ENCODE measurements around the gene ARMC12.

Gene ARMC12

GRCh38 chr6:35774116-35774794 lies 37.4 kb downstream of the ARMC12 start:
- Histone ChIP-seq H3K27ac (ENCODE audit: poor library complexity, severe bottlenecking) (no peak overlapping the region), H3K4me3 (ENCODE audit: severe bottlenecking) (no peak overlapping the region), H3K4me1 (ENCODE audit: insufficient read depth, poor library complexity, severe bottlenecking) (no peaks in the 10 kb centered on the region), H3K36me3 (ENCODE audit: low read depth) (no peaks in the 10 kb centered on the region), H3K27me3 (ENCODE audit: insufficient read depth, poor library complexity, severe bottlenecking) (no peaks in the 10 kb centered on the region), H3K9me3 (ENCODE audit: severe bottlenecking) (no peaks in the 10 kb centered on the region)
- TF ChIP-seq, protein P1, sequence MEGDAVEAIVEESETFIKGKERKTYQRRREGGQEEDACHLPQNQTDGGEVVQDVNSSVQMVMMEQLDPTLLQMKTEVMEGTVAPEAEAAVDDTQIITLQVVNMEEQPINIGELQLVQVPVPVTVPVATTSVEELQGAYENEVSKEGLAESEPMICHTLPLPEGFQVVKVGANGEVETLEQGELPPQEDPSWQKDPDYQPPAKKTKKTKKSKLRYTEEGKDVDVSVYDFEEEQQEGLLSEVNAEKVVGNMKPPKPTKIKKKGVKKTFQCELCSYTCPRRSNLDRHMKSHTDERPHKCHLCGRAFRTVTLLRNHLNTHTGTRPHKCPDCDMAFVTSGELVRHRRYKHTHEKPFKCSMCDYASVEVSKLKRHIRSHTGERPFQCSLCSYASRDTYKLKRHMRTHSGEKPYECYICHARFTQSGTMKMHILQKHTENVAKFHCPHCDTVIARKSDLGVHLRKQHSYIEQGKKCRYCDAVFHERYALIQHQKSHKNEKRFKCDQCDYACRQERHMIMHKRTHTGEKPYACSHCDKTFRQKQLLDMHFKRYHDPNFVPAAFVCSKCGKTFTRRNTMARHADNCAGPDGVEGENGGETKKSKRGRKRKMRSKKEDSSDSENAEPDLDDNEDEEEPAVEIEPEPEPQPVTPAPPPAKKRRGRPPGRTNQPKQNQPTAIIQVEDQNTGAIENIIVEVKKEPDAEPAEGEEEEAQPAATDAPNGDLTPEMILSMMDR (IDR thresholded peaks at IDR 0.05; ENCODE audit: poor library complexity, severe bottlenecking): no peak
- ATAC-seq (ENCODE audit: low read depth) (no peak), DNase-seq (ENCODE audit: low spot score) (no peak)

DNA sequence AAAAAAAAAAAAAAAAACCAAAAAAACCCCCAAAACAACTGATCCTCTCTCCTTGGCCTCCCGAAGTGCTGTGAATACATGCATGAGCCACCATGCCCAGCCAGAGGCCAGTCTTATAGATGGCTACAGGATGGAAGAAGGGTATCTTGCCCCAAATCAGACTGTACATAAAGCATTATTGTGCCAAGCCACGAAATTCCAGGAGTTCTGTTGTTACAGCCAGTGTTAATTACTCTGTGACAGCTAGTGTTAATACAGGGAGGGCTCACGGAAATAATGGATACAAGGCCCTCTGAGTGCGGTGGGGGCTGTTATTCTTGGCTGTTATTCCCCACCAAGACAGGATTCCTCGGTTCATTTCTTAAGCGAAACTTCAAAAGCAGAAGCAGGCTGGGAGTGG lies 38.2 kb downstream of the ARMC12 start:
- DNase-seq (ENCODE audit: low spot score) (no peak), ATAC-seq (ENCODE audit: low read depth) (no peak)
- Histone ChIP-seq H3K9me3 (ENCODE audit: severe bottlenecking) (no peaks in the 10 kb centered on the region), H3K4me3 (ENCODE audit: severe bottlenecking) (no peak overlapping the region), H3K4me1 (ENCODE audit: insufficient read depth, poor library complexity, severe bottlenecking) (no peaks in the 10 kb centered on the region), H3K27me3 (ENCODE audit: insufficient read depth, poor library complexity, severe bottlenecking) (no peaks in the 10 kb centered on the region), H3K36me3 (ENCODE audit: low read depth) (no peaks in the 10 kb centered on the region), H3K27ac (ENCODE audit: poor library complexity, severe bottlenecking) (no peak overlapping the region)
- TF ChIP-seq, protein P1 (IDR thresholded peaks at IDR 0.05; ENCODE audit: poor library complexity, severe bottlenecking): no peak

DNA sequence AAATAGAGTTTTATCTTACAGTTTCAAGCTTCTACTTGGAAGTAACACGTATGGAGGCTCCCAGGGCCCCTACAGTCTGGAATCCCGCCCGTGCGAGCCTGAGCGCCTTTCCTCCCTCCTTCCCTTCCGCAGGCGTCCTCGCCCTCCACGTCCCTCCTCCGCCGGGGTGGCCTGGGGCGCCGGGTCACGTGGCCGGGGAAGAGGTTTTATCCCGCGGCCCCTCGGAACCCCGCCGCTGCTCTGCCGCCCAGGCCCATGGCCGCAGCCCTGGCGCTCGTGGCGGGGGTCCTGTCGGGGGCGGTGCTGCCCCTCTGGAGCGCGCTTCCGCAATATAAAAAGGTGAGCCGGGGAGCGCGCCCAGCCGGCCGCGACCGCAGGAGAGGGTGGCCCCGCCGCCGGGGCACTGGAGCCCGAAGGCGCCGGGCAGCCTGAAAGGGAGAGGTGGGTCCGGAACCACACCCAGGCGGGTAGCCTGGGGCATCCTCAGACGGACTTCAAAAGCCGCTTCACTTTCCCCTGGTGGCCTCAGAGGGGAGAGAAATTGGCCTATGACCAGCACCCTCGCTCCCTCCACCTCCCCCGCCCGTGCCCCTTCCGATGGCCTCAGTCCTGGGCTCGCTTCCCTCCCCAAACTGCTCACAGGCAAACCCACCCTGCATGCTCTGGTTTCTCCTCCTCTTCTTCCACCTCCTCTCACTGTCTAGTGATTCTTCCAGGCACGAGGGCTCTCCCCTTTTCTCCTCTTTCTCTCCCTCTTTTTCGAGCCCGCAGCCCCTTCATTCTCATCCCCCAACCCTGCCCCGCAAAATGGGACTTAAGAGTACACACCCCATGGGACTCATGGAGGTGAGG lies 39.8 kb downstream of the ARMC12 start, which contains the start of gene CLPSL2:
TSS of gene CLPSL2 (plus strand) at position 235 of the 852 bp plus-strand sequence. CDS start at position 256, 21 bp downstream.
- Histone ChIP-seq H3K9me3 (ENCODE audit: severe bottlenecking) (no peaks in the 10 kb centered on the region), H3K36me3 (ENCODE audit: low read depth) (no peaks in the 10 kb centered on the region), H3K27ac (ENCODE audit: poor library complexity, severe bottlenecking) (no peak within 1 kb of the TSS), H3K4me3 (ENCODE audit: severe bottlenecking) (peak within 1 kb of the TSS; percentile 55), H3K27me3 (ENCODE audit: insufficient read depth, poor library complexity, severe bottlenecking) (no peaks in the 10 kb centered on the region), H3K4me1 (ENCODE audit: insufficient read depth, poor library complexity, severe bottlenecking) (no peaks in the 10 kb centered on the region)
- ATAC-seq (ENCODE audit: low read depth) (peak; percentile 65), DNase-seq (ENCODE audit: low spot score) (no peak)
- TF ChIP-seq, protein P1 (IDR thresholded peaks at IDR 0.05; ENCODE audit: poor library complexity, severe bottlenecking): no peak

DNA sequence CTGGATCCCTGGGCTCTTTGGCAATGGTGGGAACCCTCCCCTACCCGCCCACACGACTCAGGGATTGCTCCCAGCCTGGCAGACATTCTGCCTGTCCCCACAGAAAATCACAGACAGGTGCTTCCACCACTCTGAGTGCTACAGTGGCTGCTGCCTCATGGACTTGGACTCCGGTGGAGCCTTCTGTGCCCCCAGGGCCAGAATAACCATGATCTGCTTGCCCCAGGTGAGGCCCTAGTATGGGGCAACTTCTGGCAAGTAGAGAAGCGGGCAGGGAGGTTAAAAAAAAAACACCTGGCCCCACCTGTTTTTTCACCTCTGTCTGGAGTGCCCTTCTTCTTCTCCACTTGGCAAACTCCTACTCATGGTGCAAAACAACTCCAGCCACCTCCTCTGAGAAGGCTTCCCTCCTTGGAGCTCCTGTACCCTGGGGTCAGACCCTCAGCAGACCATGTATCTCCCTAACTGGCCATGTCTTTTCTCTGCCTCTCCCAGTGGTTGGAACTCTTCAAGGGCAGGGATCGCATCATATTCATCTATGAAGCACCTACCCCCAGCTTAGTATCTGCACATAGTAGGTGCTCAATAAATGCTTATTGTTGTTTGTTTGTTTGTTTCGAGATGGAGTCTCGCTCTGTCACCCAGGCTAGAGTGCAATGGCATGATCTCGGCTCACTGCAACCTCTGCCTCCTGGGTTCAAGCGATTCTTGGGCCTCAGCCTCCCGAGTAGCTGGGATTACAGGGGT lies 40.7 kb downstream of the ARMC12 start:
- no peaks in the 10 kb centered on the region for H3K9me3 ChIP-seq (ENCODE audit: severe bottlenecking)
- TF ChIP-seq, protein P1 (IDR thresholded peaks at IDR 0.05; ENCODE audit: poor library complexity, severe bottlenecking): no peak
- peaks cover 3% of the 10 kb centered on the region for H3K4me1 ChIP-seq (ENCODE audit: insufficient read depth, poor library complexity, severe bottlenecking)
- ATAC-seq (ENCODE audit: low read depth) (no peak), DNase-seq (ENCODE audit: low spot score) (no peak)
- no peaks in the 10 kb centered on the region for H3K36me3 ChIP-seq (ENCODE audit: low read depth)
- H3K27me3 ChIP-seq (ENCODE audit: insufficient read depth, poor library complexity, severe bottlenecking): no peaks in the 10 kb centered on the region
- H3K27ac ChIP-seq (ENCODE audit: poor library complexity, severe bottlenecking): no peak overlapping the region
- H3K4me3 ChIP-seq (ENCODE audit: severe bottlenecking): no peak overlapping the region

Data from RWPE2 (cell line).